ENCODE data around the gene DHRS7B. TPM values are rescaled to one million over a fixed set of nuclear protein-coding genes. Genes with fewer than 3 reads are reported as not detected.

DHRS7B gene
- total RNA-seq, 1 donor from 2014 or later: 19.9 TPM

DNA sequence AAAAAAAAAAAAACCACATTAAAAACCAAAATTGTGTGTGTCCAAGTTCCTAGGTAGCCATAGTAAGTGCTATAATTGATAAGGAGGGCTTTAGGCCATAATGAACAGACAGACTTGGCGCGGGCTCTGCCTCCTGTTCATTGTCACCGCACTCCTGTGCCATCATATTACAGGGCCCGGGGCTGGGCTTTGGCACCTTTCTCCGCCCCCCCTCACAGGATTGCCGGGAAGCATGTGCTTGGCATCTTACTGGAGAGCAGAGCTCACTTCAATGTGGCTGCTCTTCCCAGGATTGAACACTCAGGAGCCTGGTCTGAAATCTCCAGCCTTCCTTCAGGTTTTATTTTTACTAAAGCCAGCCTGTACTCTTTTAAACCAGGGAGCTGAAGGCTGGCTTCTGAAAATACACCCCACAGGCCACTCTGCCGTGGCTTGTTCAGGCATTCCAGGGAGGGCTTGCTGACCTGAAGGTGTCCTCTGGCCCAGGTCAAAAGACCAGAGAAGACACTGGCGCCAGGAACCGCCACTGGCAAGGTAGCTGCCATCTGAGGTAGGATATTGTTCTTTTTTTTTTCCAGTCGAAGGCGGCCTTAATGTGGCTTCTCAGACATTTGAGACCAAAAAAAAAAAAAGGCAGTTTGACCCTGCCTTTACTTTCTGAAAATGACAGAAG lies 39.3 kb downstream of the DHRS7B start:
- Mint-ChIP-seq H3K27me3 (no peaks in the 10 kb centered on the region), H3K4me3 (ENCODE audit: low read depth) (no peak overlapping the region)

GRCh38 chr17:21166595-21167210 lies 39.9 kb downstream of the DHRS7B start:
- Mint-ChIP-seq H3K4me1 (ENCODE audit: low read depth) (peaks cover 6% of the 10 kb centered on the region), H3K36me3 (ENCODE audit: insufficient read depth) (peaks cover under 1% of the 10 kb centered on the region), H3K27ac (no peak overlapping the region), H3K4me3 (ENCODE audit: low read depth) (no peak overlapping the region), H3K9me3 (ENCODE audit: low read depth) (no peaks in the 10 kb centered on the region), H3K27me3 (no peaks in the 10 kb centered on the region)
- no peak for DNase-seq (ENCODE audit: low spot score, unreplicated experiment)
- no peak for TF ChIP-seq CTCF (IDR thresholded peaks at IDR 0.05; ENCODE audit: unreplicated experiment)

More for the DNA sequence above, 39.3 kb downstream of the DHRS7B start:
- no peak overlapping the region for H3K27ac Mint-ChIP-seq
- TF ChIP-seq CTCF (IDR thresholded peaks at IDR 0.05; ENCODE audit: unreplicated experiment): no peak
- H3K36me3 Mint-ChIP-seq (ENCODE audit: insufficient read depth): no peaks in the 10 kb centered on the region
- DNase-seq (ENCODE audit: low spot score, unreplicated experiment): no peak
- peaks cover 7% of the 10 kb centered on the region for H3K4me1 Mint-ChIP-seq (ENCODE audit: low read depth)
- no peaks in the 10 kb centered on the region for H3K9me3 Mint-ChIP-seq (ENCODE audit: low read depth)

- H3K4me3 Mint-ChIP-seq (ENCODE audit: low read depth): no peak overlapping the region
- no peak for TF ChIP-seq CTCF (IDR thresholded peaks at IDR 0.05; ENCODE audit: unreplicated experiment)
- H3K9me3 Mint-ChIP-seq (ENCODE audit: low read depth): no peaks in the 10 kb centered on the region
- peaks cover 3% of the 10 kb centered on the region for H3K4me1 Mint-ChIP-seq (ENCODE audit: low read depth)
- DNase-seq (ENCODE audit: low spot score, unreplicated experiment): no peak
- no peaks in the 10 kb centered on the region for H3K27me3 Mint-ChIP-seq
- no peak overlapping the region for H3K27ac Mint-ChIP-seq
- H3K36me3 Mint-ChIP-seq (ENCODE audit: insufficient read depth): peaks cover 5% of the 10 kb centered on the region
These were observed 40.5 kb downstream of the DHRS7B start for GRCh38 chr17:21167303-21167702.

- no peak for TF ChIP-seq CTCF (IDR thresholded peaks at IDR 0.05; ENCODE audit: unreplicated experiment)
These were observed 41.7 kb downstream of the DHRS7B start for GRCh38 chr17:21168555-21168865.

DNA sequence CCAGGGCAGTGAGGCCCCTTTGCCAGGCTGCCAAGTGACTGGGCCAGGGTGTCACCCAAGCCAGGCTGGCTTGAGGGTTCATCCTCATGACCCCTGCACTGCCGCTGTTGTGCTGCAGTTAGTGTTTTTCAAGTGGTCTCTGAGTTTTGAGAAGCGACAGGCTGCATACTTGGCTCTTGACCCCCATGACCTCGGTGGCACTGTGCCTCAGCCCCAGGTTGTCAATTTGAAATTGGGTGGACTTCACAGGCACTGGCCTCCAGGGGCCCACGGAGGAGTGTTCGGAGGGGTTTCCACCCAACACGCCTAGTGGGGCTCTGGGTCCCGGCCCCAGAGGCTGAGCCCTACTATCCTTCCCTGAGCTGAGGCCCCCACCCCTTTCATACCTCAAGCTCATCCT lies 42.7 kb downstream of the DHRS7B start:
- Mint-ChIP-seq H3K9me3 (ENCODE audit: low read depth) (no peaks in the 10 kb centered on the region), H3K4me1 (ENCODE audit: low read depth) (no peaks in the 10 kb centered on the region), H3K4me3 (ENCODE audit: low read depth) (no peak overlapping the region), H3K36me3 (ENCODE audit: insufficient read depth) (peaks cover 10% of the 10 kb centered on the region), H3K27ac (no peak overlapping the region), H3K27me3 (no peaks in the 10 kb centered on the region)
- no peak for TF ChIP-seq CTCF (IDR thresholded peaks at IDR 0.05; ENCODE audit: unreplicated experiment)
- no peak for DNase-seq (ENCODE audit: low spot score, unreplicated experiment)

More at GRCh38 chr17:21168555-21168865, 41.7 kb downstream of the DHRS7B start:
- no peak for DNase-seq (ENCODE audit: low spot score, unreplicated experiment)
- Mint-ChIP-seq H3K27ac (no peak overlapping the region), H3K27me3 (no peaks in the 10 kb centered on the region), H3K36me3 (ENCODE audit: insufficient read depth) (peaks cover 10% of the 10 kb centered on the region), H3K9me3 (ENCODE audit: low read depth) (no peaks in the 10 kb centered on the region), H3K4me1 (ENCODE audit: low read depth) (no peaks in the 10 kb centered on the region), H3K4me3 (ENCODE audit: low read depth) (no peak overlapping the region)
